HAP-1 (cell line): ENCODE results near the gene ABCC11.
A peak's percentile ranks its signal among the peaks of the same experiment; 100 is the strongest.

Experiments
- DNase-seq, 2 experiments: peaks; one replicate each; pipeline ENCODE4 v3.0.0-alpha.2; 2016 to 2020; ENCODE audit warnings: low spot score in 2 of 2
- H3K27me3 ChIP-seq: fragments of 250-450 bp; sonication (Bioruptor Pico); 2 replicates; pipeline ENCODE4 v1.5.1; 2020; ENCODE audit warnings: low read depth, mild to moderate bottlenecking, moderate library complexity
- H3K36me3 ChIP-seq: fragments of 250-450 bp; sonication (Bioruptor Pico); replicated peaks from 2 replicates; pipeline ENCODE4 v1.5.1; 2020; ENCODE audit warnings: mild to moderate bottlenecking
- H3K4me1 ChIP-seq: fragments of 250-450 bp; sonication (Bioruptor Pico); 2 replicates; pipeline ENCODE4 v1.5.1; 2020; ENCODE audit warnings: mild to moderate bottlenecking
- H3K4me3 ChIP-seq: fragments of 250-450 bp; sonication (Bioruptor Pico); 2 replicates; pipeline ENCODE4 v1.5.1; 2020; ENCODE audit warnings: mild to moderate bottlenecking, moderate library complexity
- H3K9me3 ChIP-seq: fragments of 250-450 bp; sonication (Bioruptor Pico); 2 replicates; pipeline ENCODE4 v1.5.1; 2020; ENCODE audit warnings: mild to moderate bottlenecking, moderate library complexity
- in situ Hi-C: fragments of 300-500 bp; cut with MboI; formaldehyde crosslinking; loops from 3 replicates; pipeline ENCODE4 v1.14.3; 2020; ENCODE audit warnings: low sequenced_read_pairs, inconsistent platforms, mixed read lengths

The ABCC11 gene

DNA sequence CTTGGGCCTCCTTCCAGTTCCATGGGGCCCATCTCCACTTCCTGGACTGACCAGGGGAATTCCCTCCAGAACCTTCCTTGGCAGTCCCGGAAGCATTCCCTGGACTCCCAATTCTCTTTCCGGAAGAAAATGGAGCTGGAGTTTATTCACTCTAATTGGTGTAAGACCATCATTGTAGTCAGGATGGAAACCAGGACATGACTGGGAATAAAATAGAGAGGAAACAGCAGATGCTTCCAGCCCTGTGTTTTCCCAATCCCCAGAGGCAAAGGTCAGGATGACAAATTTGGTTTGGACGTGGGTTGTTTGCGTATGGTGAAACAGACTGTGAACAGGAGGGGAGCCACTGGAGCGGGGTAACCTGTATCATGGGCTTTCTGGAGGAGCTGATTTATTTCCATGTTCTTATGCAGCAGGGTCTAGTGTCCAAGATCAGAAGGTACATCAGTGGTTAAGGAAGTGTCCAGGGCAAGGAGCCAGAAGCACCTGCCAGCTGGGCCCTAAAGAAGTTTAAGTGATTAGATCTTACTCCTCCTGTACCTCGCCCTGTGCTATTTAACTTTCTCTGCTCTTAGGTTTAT lies 11.7 kb downstream of the ABCC11 start:
- no peak overlapping the region for H3K4me3 ChIP-seq
- H3K9me3 ChIP-seq: no peaks in the 10 kb centered on the region
- H3K4me1 ChIP-seq: no peaks in the 10 kb centered on the region
- H3K27me3 ChIP-seq: no peaks in the 10 kb centered on the region
- in situ Hi-C loops: no loop called here
- DNase-seq: no peak
- no peaks in the 10 kb centered on the region for H3K36me3 ChIP-seq

DNA sequence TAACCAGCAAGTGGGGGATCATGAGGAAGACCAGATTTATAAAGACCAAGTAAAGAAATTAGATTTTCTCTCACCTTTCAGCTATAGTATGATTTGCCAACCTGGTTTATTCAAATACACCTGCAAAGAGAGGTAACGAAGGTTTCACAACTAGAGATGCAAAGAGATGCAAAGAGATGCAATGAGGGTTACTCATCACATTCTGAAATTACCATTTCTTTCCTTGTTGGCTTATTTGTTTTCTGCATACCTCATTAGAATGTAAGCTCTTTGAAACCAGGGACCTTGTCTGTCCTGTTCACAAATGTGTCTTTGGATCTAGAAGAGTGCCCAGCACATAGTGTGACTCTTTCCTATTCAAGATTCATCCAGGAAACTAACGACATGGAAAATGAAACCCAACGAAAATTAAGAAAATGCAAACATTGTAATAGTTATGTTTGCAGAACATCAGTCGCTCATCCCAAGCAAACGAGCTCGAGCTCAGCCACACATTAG lies 12.2 kb downstream of the ABCC11 start:
- no peak for DNase-seq
- Histone ChIP-seq H3K27me3 (no peaks in the 10 kb centered on the region), H3K4me1 (no peaks in the 10 kb centered on the region), H3K36me3 (no peaks in the 10 kb centered on the region), H3K4me3 (no peak overlapping the region), H3K9me3 (no peaks in the 10 kb centered on the region)
- in situ Hi-C loops: no loop called here

DNA sequence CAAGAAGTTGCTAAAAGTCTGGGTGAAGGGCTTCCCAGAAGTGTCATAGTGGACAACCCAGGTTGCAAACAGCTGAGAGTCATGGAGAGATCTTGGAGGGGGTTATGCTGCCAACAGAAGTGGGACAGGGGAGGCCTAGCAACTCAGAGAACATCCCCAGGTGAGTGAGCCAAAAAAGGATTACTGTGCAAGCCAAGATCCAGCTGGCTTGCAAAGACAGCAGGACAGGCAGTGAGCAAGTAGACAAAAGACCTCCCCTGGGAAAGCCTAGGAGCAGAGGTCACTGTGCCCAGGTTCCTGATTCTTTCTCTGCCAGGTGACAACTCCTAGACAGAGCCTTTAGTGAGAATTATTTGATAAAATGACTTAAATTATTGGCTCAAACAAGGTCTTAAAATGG lies 12.7 kb downstream of the ABCC11 start:
- Histone ChIP-seq H3K36me3 (no peaks in the 10 kb centered on the region), H3K27me3 (no peaks in the 10 kb centered on the region), H3K4me3 (no peak overlapping the region), H3K4me1 (no peaks in the 10 kb centered on the region), H3K9me3 (no peaks in the 10 kb centered on the region)
- DNase-seq: no peak
- in situ Hi-C loops: no loop called here

DNA sequence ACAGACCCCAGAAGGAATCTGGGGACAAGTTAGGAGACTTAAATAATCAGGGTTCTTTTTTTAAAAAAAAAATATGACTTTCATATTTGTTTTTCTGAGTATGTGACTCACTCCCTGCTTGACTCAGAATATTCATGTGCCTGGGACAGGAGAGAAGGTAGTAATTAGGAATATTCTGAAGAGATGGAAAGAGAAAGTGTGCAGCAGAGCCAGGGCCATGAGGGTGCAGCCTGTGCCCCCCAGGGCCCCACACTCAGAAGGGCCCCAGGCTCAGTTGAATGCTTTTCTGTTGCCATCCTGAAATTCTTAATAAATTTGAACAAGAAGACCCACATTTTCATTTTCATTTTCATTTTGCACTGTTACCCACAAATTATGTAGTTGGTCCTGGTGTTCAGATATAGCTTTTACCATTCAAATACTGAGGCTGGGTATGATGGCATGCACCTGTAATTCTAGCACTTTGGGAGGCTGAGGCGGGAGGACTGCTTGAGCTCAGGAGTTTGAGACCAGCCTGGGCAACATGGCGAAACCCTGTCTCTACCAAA lies 14.8 kb downstream of the ABCC11 start:
- H3K9me3 ChIP-seq: no peaks in the 10 kb centered on the region
- H3K27me3 ChIP-seq: no peaks in the 10 kb centered on the region
- H3K36me3 ChIP-seq: no peaks in the 10 kb centered on the region
- H3K4me3 ChIP-seq: no peak overlapping the region
- DNase-seq: no peak
- in situ Hi-C loops: no loop called here
- H3K4me1 ChIP-seq: no peaks in the 10 kb centered on the region

DNA sequence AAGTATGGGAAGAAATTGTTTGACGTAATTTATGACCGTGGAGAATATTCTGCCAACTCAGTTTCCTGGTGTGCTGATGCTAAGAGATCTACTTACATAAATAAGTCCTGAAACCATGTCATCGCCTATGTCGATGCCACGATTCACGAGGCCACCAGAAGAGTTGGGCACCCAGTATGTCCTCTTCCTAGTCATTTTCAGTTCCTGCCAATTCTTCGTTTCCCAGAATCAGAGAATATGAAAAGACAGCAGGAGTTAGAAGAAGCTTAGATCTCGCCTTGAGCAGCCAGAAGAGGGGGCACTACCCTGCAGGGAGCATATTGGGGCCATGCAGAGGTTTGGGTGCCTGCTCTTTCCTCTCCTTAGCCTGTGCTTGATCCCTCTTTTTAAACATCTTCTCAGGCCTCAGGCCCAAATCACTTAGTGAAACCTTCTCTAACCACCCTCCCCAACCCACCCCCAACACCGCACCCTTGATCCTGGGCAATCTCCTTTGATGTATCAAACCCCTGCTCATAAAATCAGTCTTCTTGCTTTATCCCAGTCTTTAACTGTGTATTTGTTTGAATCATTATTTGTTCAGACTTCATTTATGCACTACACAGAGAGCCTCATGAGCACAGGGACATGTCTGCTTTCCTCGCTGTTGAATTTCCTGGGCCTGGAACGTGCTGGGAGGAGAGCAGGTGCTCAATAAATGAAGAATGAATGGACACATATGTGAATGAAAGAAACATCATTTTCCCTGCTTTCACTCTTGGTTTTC lies 15.4 kb downstream of the ABCC11 start:
- in situ Hi-C loops: no loop called here
- H3K27me3 ChIP-seq: no peaks in the 10 kb centered on the region
- peak in 1 of 2 experiments; percentile 59 for DNase-seq
- no peak overlapping the region for H3K4me3 ChIP-seq
- H3K4me1 ChIP-seq: no peaks in the 10 kb centered on the region
- H3K9me3 ChIP-seq: no peaks in the 10 kb centered on the region
- no peaks in the 10 kb centered on the region for H3K36me3 ChIP-seq

DNA sequence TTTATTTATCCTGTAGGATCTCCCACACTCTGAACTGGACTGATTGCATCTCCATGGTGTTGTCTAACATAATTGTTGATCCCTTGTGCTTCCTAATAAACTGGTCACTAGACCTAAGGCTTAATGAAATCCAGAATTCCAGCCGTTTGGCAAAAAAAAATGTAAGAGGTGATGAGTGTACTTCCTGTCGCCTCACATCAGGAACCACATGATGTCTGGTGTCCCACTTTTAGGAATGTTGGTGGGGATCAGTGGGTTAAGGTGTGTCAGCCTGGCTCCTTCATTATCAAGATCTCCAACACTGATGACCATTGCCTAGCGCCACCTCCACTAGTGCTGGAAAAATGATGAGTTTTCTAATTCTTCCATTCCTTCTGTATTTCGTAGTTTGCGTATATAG lies 21.9 kb downstream of the ABCC11 start:
- H3K4me1 ChIP-seq: no peaks in the 10 kb centered on the region
- H3K36me3 ChIP-seq: no peaks in the 10 kb centered on the region
- in situ Hi-C loops: no loop called here
- H3K27me3 ChIP-seq: no peaks in the 10 kb centered on the region
- no peak overlapping the region for H3K4me3 ChIP-seq
- no peak for DNase-seq
- H3K9me3 ChIP-seq: no peaks in the 10 kb centered on the region; the same call in 1 of the 2 replicates

DNA sequence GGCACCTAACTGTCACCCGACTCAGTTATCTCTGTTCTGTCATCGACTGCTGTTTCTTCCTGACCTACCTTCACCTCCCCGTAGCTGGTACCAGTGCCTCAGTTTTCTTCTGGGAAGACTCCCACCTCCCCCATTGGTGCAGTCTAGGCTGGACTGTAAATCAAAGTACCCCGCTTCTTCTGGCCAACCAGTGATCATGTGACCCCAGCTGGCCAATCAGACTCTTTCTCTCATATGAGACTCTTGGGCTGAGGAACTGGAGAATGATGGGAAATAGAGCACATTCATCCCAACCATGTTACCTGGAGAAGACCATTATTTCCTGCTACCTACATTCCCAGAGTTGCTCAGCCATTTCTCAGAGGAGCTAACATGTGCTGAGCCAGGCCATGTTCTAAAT lies 23.8 kb downstream of the ABCC11 start:
- Histone ChIP-seq H3K36me3 (no peaks in the 10 kb centered on the region), H3K9me3 (no peaks in the 10 kb centered on the region; the same call in 1 of the 2 replicates), H3K4me3 (no peak overlapping the region), H3K4me1 (no peaks in the 10 kb centered on the region), H3K27me3 (no peaks in the 10 kb centered on the region)
- DNase-seq: no peak
- in situ Hi-C loops: no loop called here

DNA sequence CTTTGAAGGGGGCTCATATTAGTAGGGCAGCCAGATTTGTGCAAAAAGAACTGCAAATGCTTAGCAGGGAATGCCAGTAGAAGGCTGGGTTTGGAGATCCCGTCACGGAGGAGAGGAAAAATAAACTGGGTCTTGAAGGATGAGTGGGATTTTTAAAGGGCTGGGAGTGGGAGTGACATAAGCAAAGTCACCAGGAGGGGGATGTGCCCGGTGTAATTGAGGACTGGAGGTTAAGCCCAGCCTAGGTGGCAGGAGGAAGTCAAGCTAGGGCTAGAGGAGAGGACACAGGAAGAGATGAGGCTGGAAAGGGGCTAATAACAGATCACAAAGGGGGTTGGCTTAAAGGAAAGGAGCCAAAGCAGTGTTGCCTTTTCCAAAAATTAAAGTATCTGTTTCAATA lies 26.4 kb downstream of the ABCC11 start:
- no peaks in the 10 kb centered on the region; the same call in 1 of the 2 replicates for H3K9me3 ChIP-seq
- H3K4me1 ChIP-seq: no peaks in the 10 kb centered on the region
- no peak overlapping the region for H3K4me3 ChIP-seq
- H3K27me3 ChIP-seq: no peaks in the 10 kb centered on the region
- DNase-seq: no peak
- H3K36me3 ChIP-seq: no peaks in the 10 kb centered on the region
- in situ Hi-C loops: no loop called here

DNA sequence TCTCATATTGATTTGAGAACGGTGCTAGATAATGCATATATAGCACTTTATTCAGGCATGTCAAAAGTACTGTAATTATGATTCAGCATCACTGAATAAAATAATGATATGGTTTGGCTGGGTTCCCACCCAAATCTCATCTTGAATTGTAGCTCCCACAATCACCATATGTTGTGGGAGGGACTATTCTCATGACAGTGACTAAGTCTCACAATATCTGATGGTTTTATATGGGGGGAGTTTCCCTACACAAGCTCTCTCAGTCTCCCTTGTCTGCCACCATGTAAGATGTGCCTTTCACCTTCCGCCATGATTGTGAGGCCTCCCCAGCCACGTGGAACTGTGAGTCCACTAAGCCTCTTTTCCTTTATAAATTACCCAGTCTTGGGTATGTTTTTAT lies 28.9 kb downstream of the ABCC11 start:
- Histone ChIP-seq H3K27me3 (no peaks in the 10 kb centered on the region), H3K9me3 (no peaks in the 10 kb centered on the region; the same call in 1 of the 2 replicates), H3K4me3 (no peak overlapping the region), H3K36me3 (no peaks in the 10 kb centered on the region), H3K4me1 (no peaks in the 10 kb centered on the region)
- in situ Hi-C loops: no loop called here
- no peak for DNase-seq

DNA sequence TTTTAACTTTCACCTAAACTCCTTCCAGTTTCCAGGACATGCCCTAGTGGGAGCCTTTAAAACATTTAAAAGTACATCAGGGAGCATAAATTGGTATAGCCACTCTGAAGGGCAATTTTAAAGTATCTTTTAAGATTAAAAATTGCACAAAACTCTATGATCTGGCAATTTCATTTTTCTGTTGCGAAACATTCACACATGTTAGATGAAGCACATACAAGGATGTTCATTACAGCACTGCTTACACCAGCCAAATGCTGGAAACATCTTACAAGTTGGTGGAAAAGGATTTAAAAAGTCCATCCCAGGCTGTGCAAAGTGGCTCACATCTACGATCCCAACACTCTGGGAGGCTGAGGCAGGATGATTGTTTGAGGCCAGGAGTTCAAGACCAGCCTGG lies 29.6 kb downstream of the ABCC11 start:
- no peaks in the 10 kb centered on the region for H3K27me3 ChIP-seq
- DNase-seq: no peak
- in situ Hi-C loops: no loop called here

DNA sequence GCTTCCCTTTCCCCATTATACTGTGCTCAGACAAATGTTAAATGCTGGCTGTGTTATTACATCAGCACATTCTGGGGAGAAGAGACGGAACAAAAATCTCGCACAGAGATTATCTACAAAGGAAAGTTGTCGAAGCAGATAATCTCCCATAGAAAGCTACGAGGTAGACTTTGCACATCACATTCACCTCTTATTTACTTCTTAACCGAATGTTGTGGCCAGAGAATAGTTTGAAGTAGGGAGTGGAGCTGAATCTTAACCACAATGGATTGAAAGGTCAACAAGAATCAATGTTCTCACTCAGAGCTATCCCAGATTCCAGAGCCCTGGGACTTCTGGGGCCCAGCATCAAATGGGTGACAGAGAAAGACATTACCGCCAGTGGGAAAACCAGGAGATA lies 31.6 kb downstream of the ABCC11 start:
- in situ Hi-C loops: no loop called here
- H3K4me1 ChIP-seq: no peaks in the 10 kb centered on the region
- H3K36me3 ChIP-seq: no peaks in the 10 kb centered on the region
- no peaks in the 10 kb centered on the region for H3K9me3 ChIP-seq
- H3K27me3 ChIP-seq: no peaks in the 10 kb centered on the region
- DNase-seq: no peak
- H3K4me3 ChIP-seq: no peak overlapping the region

More for the DNA sequence above, 29.6 kb downstream of the ABCC11 start:
- Histone ChIP-seq H3K36me3 (no peaks in the 10 kb centered on the region), H3K4me1 (no peaks in the 10 kb centered on the region), H3K4me3 (no peak overlapping the region), H3K9me3 (no peaks in the 10 kb centered on the region; the same call in 1 of the 2 replicates)

DNA sequence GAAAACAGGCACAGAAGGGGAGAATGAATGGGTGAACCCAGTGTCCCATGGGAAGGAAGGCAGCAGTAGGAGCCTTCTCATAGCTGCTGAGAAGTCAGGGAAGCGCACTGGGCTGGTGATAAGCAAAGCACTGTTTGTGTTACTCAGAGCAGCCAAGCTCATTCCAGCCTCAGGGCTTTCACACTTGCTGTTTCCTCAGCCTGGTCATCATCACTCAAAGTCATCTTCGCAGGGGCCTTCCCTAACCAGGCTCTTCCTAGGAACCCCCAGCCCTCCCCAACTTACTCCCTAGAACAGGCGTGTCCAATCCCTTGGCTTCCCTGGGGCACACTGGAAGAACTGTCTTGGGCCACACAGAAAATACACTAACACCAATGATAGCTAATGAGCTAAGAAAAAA lies 35.3 kb downstream of the ABCC11 start:
- Histone ChIP-seq H3K36me3 (no peaks in the 10 kb centered on the region), H3K4me1 (no peaks in the 10 kb centered on the region), H3K27me3 (no peaks in the 10 kb centered on the region), H3K4me3 (no peak overlapping the region), H3K9me3 (no peaks in the 10 kb centered on the region)
- DNase-seq: no peak
- in situ Hi-C loops: no loop called here

DNA sequence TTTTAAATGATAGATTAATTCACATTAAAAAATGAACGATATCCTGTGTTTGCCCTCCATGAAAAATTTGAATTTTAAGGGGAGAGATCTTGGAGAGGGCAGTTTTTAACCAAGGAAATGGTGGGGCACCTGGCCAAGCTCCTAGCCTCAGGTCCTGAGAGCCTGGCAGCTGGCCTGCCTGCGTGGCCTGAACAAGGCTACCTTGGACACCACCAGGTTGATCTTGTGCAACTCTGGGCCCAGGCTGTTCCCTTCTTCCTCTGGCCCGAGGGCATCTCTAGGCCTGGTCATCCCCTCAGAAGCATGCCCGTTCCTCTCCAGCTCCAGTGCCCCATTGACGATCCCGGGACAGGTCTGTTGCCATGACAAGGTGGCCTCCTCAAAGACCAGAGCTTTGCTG lies 36.6 kb downstream of the ABCC11 start:
- H3K4me1 ChIP-seq: no peaks in the 10 kb centered on the region
- H3K4me3 ChIP-seq: no peak overlapping the region
- H3K27me3 ChIP-seq: no peaks in the 10 kb centered on the region
- H3K9me3 ChIP-seq: no peaks in the 10 kb centered on the region
- no peaks in the 10 kb centered on the region for H3K36me3 ChIP-seq
- in situ Hi-C loops: no loop called here
- no peak for DNase-seq

DNA sequence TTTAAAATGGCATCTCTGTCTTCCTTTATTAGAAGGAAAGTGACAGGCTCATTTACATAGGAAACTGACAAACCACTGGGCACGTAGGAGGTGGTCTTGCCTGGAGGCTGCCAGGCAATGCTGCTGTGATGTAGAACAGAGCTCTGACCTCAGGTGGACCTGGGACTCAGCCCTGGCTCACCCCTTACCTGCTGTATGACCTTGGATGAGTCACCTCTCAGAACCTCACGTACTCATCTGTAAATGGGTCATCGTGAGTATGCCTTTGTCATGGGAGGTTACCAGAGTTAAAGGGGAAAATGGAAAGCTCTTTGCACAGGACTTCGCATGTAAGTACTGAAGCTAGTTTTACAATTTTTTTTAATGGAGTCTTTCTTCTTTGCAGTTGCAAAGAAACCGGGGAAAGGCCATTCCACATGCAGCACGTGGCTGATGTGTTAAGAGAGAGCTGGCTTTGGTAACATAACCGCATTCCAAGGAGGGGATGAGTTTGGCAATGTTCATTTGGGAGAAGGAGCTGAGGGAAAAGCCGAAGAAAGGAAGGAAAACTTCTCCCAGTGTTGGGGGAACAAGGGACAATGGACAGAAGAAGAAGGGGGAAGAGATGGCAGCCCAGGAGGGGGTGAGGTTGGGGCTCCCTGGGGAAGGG lies 40.6 kb downstream of the ABCC11 start:
- Histone ChIP-seq H3K4me3 (no peak overlapping the region), H3K4me1 (no peaks in the 10 kb centered on the region), H3K9me3 (no peaks in the 10 kb centered on the region), H3K36me3 (no peaks in the 10 kb centered on the region), H3K27me3 (no peaks in the 10 kb centered on the region)
- DNase-seq: no peak
- in situ Hi-C loops: no loop called here
